GM12878 (cell line): ENCODE data around the gene SHLD1. TPM values are rescaled to one million over a fixed set of nuclear protein-coding genes. Genes with fewer than 3 reads are reported as not detected.

Source experiments
- BACH1 ChIP-seq: fragments of 450-650 bp; IDR thresholded peaks from 2 replicates; pipeline ENCODE4 v1.6.1; 2017; ENCODE audit warnings: mild to moderate bottlenecking, borderline replicate concordance
- CREM ChIP-seq: IDR thresholded peaks from 2 replicates; pipeline ENCODE4 v1.6.1; 2014; ENCODE audit warnings: antibody characterized with exemption, low read depth
- CUX1 ChIP-seq: IDR thresholded peaks from 2 replicates; pipeline ENCODE4 v1.6.1; 2012; ENCODE audit warnings: improper control_type of control experiment, low read depth, low read length; ENCODE audit not compliant: insufficient replicate concordance
- EGR1 ChIP-seq, 2 experiments: IDR thresholded peaks; 1 replicate in 1 of 2; 2 replicates in 1 of 2; pipeline ENCODE4 v1.6.1; 2011 to 2012; ENCODE audit warnings: low read depth in 2 of 2, low read length in 2 of 2, borderline replicate concordance in 1 of 2, mild to moderate bottlenecking in 1 of 2, moderate library complexity in 1 of 2
- GABPA ChIP-seq: IDR thresholded peaks from 2 replicates; pipeline ENCODE4 v1.6.1; 2014; ENCODE audit warnings: antibody characterized with exemption, low read depth, mild to moderate bottlenecking, inconsistent platforms
- GATAD2B ChIP-seq: fragments of 450-650 bp; conservative IDR thresholded peaks from 2 replicates; pipeline ENCODE4 v1.6.1; 2017; ENCODE audit warnings: low read depth, mild to moderate bottlenecking, moderate library complexity
- IKZF2 ChIP-seq, 2 experiments: fragments of 450-650 bp; IDR thresholded peaks; 2 replicates each; pipeline ENCODE4 v1.6.1; 2017; ENCODE audit warnings: mild to moderate bottlenecking in 2 of 2, moderate library complexity in 2 of 2
- MAX ChIP-seq: IDR thresholded peaks from 2 replicates; pipeline ENCODE4 v1.6.1; 2012; ENCODE audit warnings: low read depth, low read length, improper control_type of control experiment
- MEF2A ChIP-seq: IDR thresholded peaks from 2 replicates; pipeline ENCODE4 v1.6.1; 2011; ENCODE audit warnings: low read depth, mild to moderate bottlenecking, low read length, moderate library complexity; ENCODE audit not compliant: insufficient read depth
- MXI1 ChIP-seq: fragments of 150-350 bp; IDR thresholded peaks from 2 replicates; pipeline ENCODE4 v1.6.1; 2011; ENCODE audit warnings: low read depth, mild to moderate bottlenecking, inconsistent platforms, low read length, improper control_type of control experiment
- NBN ChIP-seq: fragments of 450-650 bp; IDR thresholded peaks from 2 replicates; pipeline ENCODE4 v1.6.1; 2016
- RB1 ChIP-seq: fragments of 450-650 bp; formaldehyde crosslinking; IDR thresholded peaks from 2 replicates; pipeline ENCODE4 v1.6.1; 2017; ENCODE audit warnings: mild to moderate bottlenecking, borderline replicate concordance
- RBBP5 ChIP-seq: fragments of 200-600 bp; sonication (generic); conservative IDR thresholded peaks from 2 replicates; pipeline ENCODE4 v1.6.1; 2016
- SIX5 ChIP-seq: IDR thresholded peaks from 2 replicates; pipeline ENCODE4 v1.6.1; 2011; ENCODE audit warnings: mild to moderate bottlenecking, low read depth, low read length, moderate library complexity; ENCODE audit not compliant: severe bottlenecking
- STAT3 ChIP-seq: IDR thresholded peaks from 2 replicates; pipeline ENCODE4 v1.6.1; 2011; ENCODE audit warnings: low read depth, low read length, improper control_type of control experiment
- ZNF207 ChIP-seq: fragments of 450-650 bp; IDR thresholded peaks from 2 replicates; pipeline ENCODE4 v1.6.1; 2014; ENCODE audit warnings: antibody characterized with exemption, mild to moderate bottlenecking, borderline replicate concordance
- ZNF274 ChIP-seq: IDR thresholded peaks from one replicate; pipeline ENCODE4 v1.8.0; 2011; ENCODE audit not compliant: insufficient read length, insufficient read depth
- ZNF687 ChIP-seq: fragments of 450-650 bp; IDR thresholded peaks from 2 replicates; pipeline ENCODE4 v1.6.1; 2017; ENCODE audit warnings: mild to moderate bottlenecking, moderate library complexity
- polyA plus RNA-seq, 11 experiments: library from polyadenylated mRNA; depleted of rRNA in 4 of 11; unstranded in 6 of 11; stranded (reverse) in 5 of 11; fragments of >200 nt; fragmentation: Nextera tagmentation in 4 of 11; fragmentation: Illumina TruSeq in 1 of 11; extraction: Ambion mirVana in 4 of 11; extraction: Trizol in 1 of 11; gene quantifications; 1 replicate in 1 of 11; 2 replicates in 10 of 11; pipeline versions ENCODE4 v1.2.1 to v1.2.3, GENCODE V29; 2011 to 2016; ENCODE audit warnings: inconsistent platforms in 2 of 11, missing spikeins in 2 of 11, low read depth in 1 of 11
- total RNA-seq, 4 experiments: library from RNA; depleted of rRNA in 3 of 4; stranded (reverse); fragments of >200 nt in 3 of 4; fragmentation: Illumina TruSeq in 1 of 4; extraction: Trizol in 1 of 4; gene quantifications; 2 replicates each; pipeline versions ENCODE4 v1.2.1 to v1.2.3, GENCODE V29; 2013 to 2021
- TF ChIP-seq, protein P1 (sequence below), 3 experiments: IDR thresholded peaks in 2 of 3; conservative IDR thresholded peaks in 1 of 3; 2 replicates each; pipeline ENCODE4 v1.5.1; 2011; ENCODE audit warnings: low read depth in 3 of 3, low read length in 3 of 3, mild to moderate bottlenecking in 3 of 3, control low read depth in 2 of 3, moderate library complexity in 2 of 3, inconsistent platforms in 1 of 3, mixed read lengths in 1 of 3; ENCODE audit not compliant: control insufficient read depth in 2 of 3, insufficient read depth in 1 of 3; ENCODE audit errors: extremely low read depth in 1 of 3

The SHLD1 gene
- total and polyA plus RNA-seq, 10 of the 15 experiments (the other 5 are each of a cell fraction or from before 2014, with no cell fraction given): 10.8 to 70.9 (median 25.4) TPM

DNA sequence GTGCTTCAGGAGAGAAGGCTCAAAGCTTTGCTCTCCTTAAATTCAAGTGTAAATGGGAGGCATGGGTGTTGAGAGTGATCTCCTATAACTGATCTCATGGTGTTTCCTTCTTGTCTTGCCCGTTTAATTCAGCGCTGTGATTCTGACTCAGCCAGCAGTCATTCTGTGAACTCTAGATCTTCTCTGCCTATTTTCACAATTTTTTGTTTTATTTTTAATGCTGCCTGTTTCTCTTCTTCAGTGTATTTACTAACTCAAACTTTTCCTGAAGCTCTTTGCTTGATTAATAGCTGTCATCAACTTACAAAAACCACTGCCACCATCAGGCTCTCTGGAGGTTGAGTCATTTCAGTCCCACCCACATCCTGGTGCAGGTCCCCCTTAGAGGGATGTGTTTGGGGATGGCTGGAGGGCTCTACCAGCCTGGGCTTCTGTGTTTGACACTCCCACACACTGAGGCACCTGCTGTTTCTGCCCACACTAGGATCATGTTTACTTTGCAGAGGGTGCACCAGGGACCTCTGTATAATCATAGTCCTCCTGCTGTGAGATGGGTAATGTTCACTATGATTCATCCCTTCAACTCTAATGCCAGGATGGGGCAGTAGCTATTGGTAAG is 94.0 kb downstream of the SHLD1 start (continued):
- no peak for TF ChIP-seq ZNF687
- TF ChIP-seq BACH1: peak; percentile 28; the same call in 1 of the 2 replicates
- TF ChIP-seq CREM: peak; percentile 72; the same call in 1 of the 2 replicates
- TF ChIP-seq CUX1: no peak
- TF ChIP-seq ZNF274: no peak
- TF ChIP-seq EGR1 (IDR thresholded peaks at IDR 0.05; ENCODE audit: borderline replicate concordance in 1 of 2, low read depth in 2 of 2, low read length in 2 of 2): peak in 1 of 2 experiments; percentile 69; a peak in 2 of 3 replicates
- TF ChIP-seq RB1: no peak
- TF ChIP-seq, protein P1, sequence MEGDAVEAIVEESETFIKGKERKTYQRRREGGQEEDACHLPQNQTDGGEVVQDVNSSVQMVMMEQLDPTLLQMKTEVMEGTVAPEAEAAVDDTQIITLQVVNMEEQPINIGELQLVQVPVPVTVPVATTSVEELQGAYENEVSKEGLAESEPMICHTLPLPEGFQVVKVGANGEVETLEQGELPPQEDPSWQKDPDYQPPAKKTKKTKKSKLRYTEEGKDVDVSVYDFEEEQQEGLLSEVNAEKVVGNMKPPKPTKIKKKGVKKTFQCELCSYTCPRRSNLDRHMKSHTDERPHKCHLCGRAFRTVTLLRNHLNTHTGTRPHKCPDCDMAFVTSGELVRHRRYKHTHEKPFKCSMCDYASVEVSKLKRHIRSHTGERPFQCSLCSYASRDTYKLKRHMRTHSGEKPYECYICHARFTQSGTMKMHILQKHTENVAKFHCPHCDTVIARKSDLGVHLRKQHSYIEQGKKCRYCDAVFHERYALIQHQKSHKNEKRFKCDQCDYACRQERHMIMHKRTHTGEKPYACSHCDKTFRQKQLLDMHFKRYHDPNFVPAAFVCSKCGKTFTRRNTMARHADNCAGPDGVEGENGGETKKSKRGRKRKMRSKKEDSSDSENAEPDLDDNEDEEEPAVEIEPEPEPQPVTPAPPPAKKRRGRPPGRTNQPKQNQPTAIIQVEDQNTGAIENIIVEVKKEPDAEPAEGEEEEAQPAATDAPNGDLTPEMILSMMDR (IDR thresholded peaks at IDR 0.05 in 2 of 3, conservative IDR thresholded peaks at IDR 0.05 in 1 of 3; ENCODE audit: control insufficient read depth in 2 of 3, extremely low read depth in 1 of 3, insufficient read depth in 1 of 3, low read depth in 3 of 3, low read length in 3 of 3): no peak
- TF ChIP-seq NBN: no peak
- no peak for TF ChIP-seq ZNF207
- no peak for TF ChIP-seq SIX5
- TF ChIP-seq RBBP5: no peak
- peak; percentile 87 for TF ChIP-seq GATAD2B
- no peak for TF ChIP-seq STAT3
- no peak for TF ChIP-seq MXI1
- peak; percentile 97 for TF ChIP-seq IKZF2 (IDR thresholded peaks at IDR 0.05)
- peak; percentile 48; the same call in 1 of the 2 replicates for TF ChIP-seq MEF2A
- TF ChIP-seq MAX: no peak
- TF ChIP-seq GABPA: 0 out of 2 replicates have a peak, but pooled peaks have one; percentile 37
